ENCODE results near the gene PLA2G4B. TPM values are rescaled to one million over a fixed set of nuclear protein-coding genes. Genes with fewer than 3 reads are reported as not detected.

The PLA2G4B gene
- total RNA-seq, 5 donors from 2014 or later (not counting 1 experiment from before 2014, with no cell fraction given): 32.0 to 55.8 (median 44.9) TPM

DNA sequence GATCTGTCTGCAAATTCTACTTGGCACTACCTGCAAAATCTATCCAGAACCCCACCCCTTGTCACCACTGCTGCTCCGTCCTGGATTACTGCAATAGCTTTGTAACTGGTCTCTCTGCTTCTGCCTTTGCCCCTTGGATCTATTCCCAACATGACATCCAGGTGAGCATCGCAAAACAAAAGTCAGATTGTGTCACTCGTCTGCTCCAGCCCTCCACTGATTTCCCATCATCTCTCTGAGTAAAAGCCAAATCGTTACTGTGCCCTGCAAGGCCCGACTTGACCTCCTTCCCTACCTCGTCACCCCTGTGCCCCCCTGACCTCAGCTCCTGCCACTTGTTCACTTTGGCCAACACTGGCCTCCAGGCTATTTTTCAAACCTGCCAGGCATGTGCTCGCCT, 45.8 kb downstream of the PLA2G4B start:
- Mint-ChIP-seq H3K36me3 (no peaks in the 10 kb centered on the region), H3K27me3 (peaks cover 13 to 15% of the 10 kb centered on the region in 2 donors), H3K4me1 (peaks cover 19 to 37% (median 26%) of the 10 kb centered on the region in 3 donors), H3K9me3 (no peaks in the 10 kb centered on the region), H3K4me3 (peak overlapping the region in 1 of 3 donors; percentile 19), H3K27ac (no peak overlapping the region)
- H3K4me3 ChIP-seq (ENCODE audit: control insufficient read depth in 1 of 2, extremely low read depth in 1 of 2, low read length in 1 of 2): no peak overlapping the region
- no peaks in the 10 kb centered on the region for H3K9me3 ChIP-seq
- peaks cover 2 to 32% of the 10 kb centered on the region in 2 experiments for H3K4me1 ChIP-seq (ENCODE audit: control insufficient read depth in 1 of 2, extremely low read depth in 1 of 2, insufficient read depth in 2 of 2, low read length in 2 of 2)
- ATAC-seq (replicated peaks in 1 of 4) (no peak), DNase-seq (no peak)
- H3K27ac ChIP-seq (ENCODE audit: low read length): no peak overlapping the region
- H3K36me3 ChIP-seq (ENCODE audit: control insufficient read depth in 2 of 2, extremely low read depth in 1 of 2, insufficient read depth in 1 of 2, low read length in 1 of 2): no peaks in the 10 kb centered on the region
- H3K27me3 ChIP-seq (replicated peaks in 1 of 2; ENCODE audit: control insufficient read depth in 2 of 2, extremely low read depth in 1 of 2, insufficient read depth in 2 of 2, low read length in 1 of 2): peaks cover 0 to 34% of the 10 kb centered on the region in 2 experiments
- WGBS (ENCODE audit: insufficient coverage): 96% methylated on average over 7 of the region's 7 CpGs
- CTCF ChIA-PET: no interaction called here
- POLR2A ChIA-PET: no interaction called here

DNA sequence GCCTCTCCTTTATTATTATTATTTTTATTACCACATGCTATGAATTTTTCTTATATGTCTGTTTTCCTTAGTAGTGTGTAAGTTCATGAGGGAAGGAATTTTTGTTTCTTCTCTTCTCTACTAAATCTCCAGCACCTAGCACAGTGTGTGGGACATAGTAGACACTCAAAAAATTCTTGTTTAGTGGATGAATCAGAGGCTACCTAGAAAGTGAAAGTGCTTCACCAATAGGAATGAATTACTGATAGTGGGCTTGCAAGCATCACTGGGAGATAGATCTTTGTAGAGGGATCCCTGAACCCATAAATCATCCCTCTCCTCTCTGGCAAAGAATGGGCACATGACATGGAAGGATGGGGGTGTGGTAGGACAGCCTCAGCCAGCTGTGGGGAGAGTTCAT, 46.7 kb downstream of the PLA2G4B start:
- Mint-ChIP-seq H3K27ac (no peak overlapping the region), H3K4me3 (no peak overlapping the region), H3K36me3 (no peaks in the 10 kb centered on the region), H3K4me1 (peaks cover 23 to 41% (median 26%) of the 10 kb centered on the region in 3 donors), H3K9me3 (no peaks in the 10 kb centered on the region), H3K27me3 (peaks cover 12 to 13% of the 10 kb centered on the region in 2 donors)
- no peaks in the 10 kb centered on the region for H3K36me3 ChIP-seq (ENCODE audit: control insufficient read depth in 2 of 2, extremely low read depth in 1 of 2, insufficient read depth in 1 of 2, low read length in 1 of 2)
- DNase-seq: no peak
- ChIA-PET CTCF (no interaction called here), POLR2A (no interaction called here)
- no peak overlapping the region for H3K4me3 ChIP-seq (ENCODE audit: control insufficient read depth in 1 of 2, extremely low read depth in 1 of 2, low read length in 1 of 2)
- no peaks in the 10 kb centered on the region for H3K9me3 ChIP-seq
- no peak for ATAC-seq (replicated peaks in 1 of 4)
- H3K4me1 ChIP-seq (ENCODE audit: control insufficient read depth in 1 of 2, extremely low read depth in 1 of 2, insufficient read depth in 2 of 2, low read length in 2 of 2): peaks cover 2 to 32% of the 10 kb centered on the region in 2 experiments
- H3K27ac ChIP-seq (ENCODE audit: low read length): no peak overlapping the region
- peaks cover 0 to 25% of the 10 kb centered on the region in 2 experiments for H3K27me3 ChIP-seq (replicated peaks in 1 of 2; ENCODE audit: control insufficient read depth in 2 of 2, extremely low read depth in 1 of 2, insufficient read depth in 2 of 2, low read length in 1 of 2)

DNA sequence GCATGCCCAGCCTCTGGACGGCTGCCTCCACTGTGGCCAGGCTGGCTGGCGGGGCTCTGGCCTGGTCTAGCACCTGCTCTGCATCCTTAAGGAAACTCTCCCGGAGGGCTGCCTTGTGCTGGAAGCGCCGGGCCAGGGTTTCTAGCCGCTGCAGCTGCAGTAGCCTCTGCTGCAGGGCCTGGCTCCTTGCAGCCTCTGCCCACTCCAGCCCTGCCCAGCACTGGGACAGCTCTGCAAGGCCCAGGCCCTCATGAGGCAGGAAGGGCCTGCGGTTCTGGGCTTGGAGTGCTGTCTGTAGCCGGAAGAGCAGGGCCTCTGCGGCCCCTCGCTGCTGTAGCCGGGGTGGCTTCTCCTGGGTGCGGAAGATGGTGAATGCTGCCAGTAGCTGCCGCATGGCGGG, 47.2 kb downstream of the PLA2G4B start:
- no peak overlapping the region for H3K27ac Mint-ChIP-seq
- H3K4me3 ChIP-seq (ENCODE audit: control insufficient read depth in 1 of 2, extremely low read depth in 1 of 2, low read length in 1 of 2): no peak overlapping the region
- H3K4me1 Mint-ChIP-seq: peaks cover 22 to 41% (median 23%) of the 10 kb centered on the region in 3 donors
- ChIA-PET CTCF (no interaction called here), POLR2A (no interaction called here)
- H3K36me3 Mint-ChIP-seq: no peaks in the 10 kb centered on the region
- no peak overlapping the region for H3K27ac ChIP-seq (ENCODE audit: low read length)
- H3K27me3 Mint-ChIP-seq: peaks cover 8 to 9% of the 10 kb centered on the region in 2 donors
- DNase-seq (no peak), ATAC-seq (replicated peaks in 1 of 4) (no peak)
- no peak overlapping the region for H3K4me3 Mint-ChIP-seq
- peaks cover 2 to 32% of the 10 kb centered on the region in 2 experiments for H3K4me1 ChIP-seq (ENCODE audit: control insufficient read depth in 1 of 2, extremely low read depth in 1 of 2, insufficient read depth in 2 of 2, low read length in 2 of 2)
- no peaks in the 10 kb centered on the region for H3K9me3 Mint-ChIP-seq
- no peaks in the 10 kb centered on the region for H3K36me3 ChIP-seq (ENCODE audit: control insufficient read depth in 2 of 2, extremely low read depth in 1 of 2, insufficient read depth in 1 of 2, low read length in 1 of 2)
- peaks cover 0 to 20% of the 10 kb centered on the region in 2 experiments for H3K27me3 ChIP-seq (replicated peaks in 1 of 2; ENCODE audit: control insufficient read depth in 2 of 2, extremely low read depth in 1 of 2, insufficient read depth in 2 of 2, low read length in 1 of 2)
- no peaks in the 10 kb centered on the region for H3K9me3 ChIP-seq
- 95% methylated on average over 14 of the region's 14 CpGs for WGBS (ENCODE audit: insufficient coverage)

DNA sequence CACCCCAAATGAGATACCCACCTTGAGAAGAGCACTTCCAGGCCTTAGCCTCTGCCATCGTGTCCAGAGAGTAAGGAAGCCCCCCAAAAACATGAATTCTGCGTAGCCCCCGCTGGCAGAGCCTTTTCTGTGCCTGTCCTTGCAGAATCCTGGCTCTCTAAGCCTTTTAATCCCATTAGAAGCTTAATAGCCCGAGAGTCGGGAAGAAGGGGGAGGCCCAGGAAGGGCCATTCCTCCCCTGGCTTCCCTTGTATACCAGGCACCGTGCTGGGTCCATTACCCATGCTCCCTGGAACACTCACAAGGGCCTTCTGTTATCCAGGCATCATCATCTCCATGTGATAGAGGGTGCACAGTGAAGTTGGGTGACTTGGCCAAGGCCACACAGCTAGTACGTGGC, 48.1 kb downstream of the PLA2G4B start:
- H3K27me3 ChIP-seq (replicated peaks in 1 of 2; ENCODE audit: control insufficient read depth in 2 of 2, extremely low read depth in 1 of 2, insufficient read depth in 2 of 2, low read length in 1 of 2): peaks cover 0 to 11% of the 10 kb centered on the region in 2 experiments
- Mint-ChIP-seq H3K4me1 (peaks cover 15 to 35% (median 18%) of the 10 kb centered on the region in 3 donors), H3K27ac (no peak overlapping the region), H3K36me3 (no peaks in the 10 kb centered on the region), H3K27me3 (peaks cover 0 to 3% of the 10 kb centered on the region in 2 donors), H3K4me3 (no peak overlapping the region), H3K9me3 (no peaks in the 10 kb centered on the region)
- no peaks in the 10 kb centered on the region for H3K36me3 ChIP-seq (ENCODE audit: control insufficient read depth in 2 of 2, extremely low read depth in 1 of 2, insufficient read depth in 1 of 2, low read length in 1 of 2)
- 98% methylated on average over 5 of the region's 7 CpGs for WGBS (ENCODE audit: insufficient coverage)
- H3K27ac ChIP-seq (ENCODE audit: low read length): no peak overlapping the region
- H3K4me1 ChIP-seq (ENCODE audit: control insufficient read depth in 1 of 2, extremely low read depth in 1 of 2, insufficient read depth in 2 of 2, low read length in 2 of 2): peaks cover 2 to 27% of the 10 kb centered on the region in 2 experiments
- H3K4me3 ChIP-seq (ENCODE audit: control insufficient read depth in 1 of 2, extremely low read depth in 1 of 2, low read length in 1 of 2): no peak overlapping the region
- ATAC-seq (replicated peaks in 1 of 4) (no peak), DNase-seq (no peak)
- H3K9me3 ChIP-seq: no peaks in the 10 kb centered on the region
- CTCF ChIA-PET: no interaction called here
- POLR2A ChIA-PET: no interaction called here

DNA sequence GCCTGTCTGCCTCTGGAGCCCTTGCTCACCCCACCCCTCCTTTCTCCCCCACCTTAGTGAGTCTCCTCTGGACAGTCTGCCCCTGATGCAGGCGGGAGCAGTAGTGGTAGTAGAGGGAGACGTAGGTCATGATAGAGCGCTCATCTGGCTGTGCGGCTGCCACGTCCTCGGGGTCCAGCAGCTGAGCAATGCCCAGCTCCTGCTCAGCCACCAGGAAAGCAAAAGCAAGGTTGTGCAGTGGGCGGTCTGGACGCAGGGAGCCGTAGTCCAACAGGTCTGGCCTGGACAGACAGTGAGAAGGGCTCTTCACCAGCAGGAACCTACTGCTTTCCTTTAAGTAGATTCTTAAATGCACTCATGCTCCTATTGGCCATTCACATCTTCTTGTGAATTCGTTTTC, 48.5 kb downstream of the PLA2G4B start:
- H3K9me3 Mint-ChIP-seq: no peaks in the 10 kb centered on the region
- H3K36me3 Mint-ChIP-seq: no peaks in the 10 kb centered on the region
- H3K27ac Mint-ChIP-seq: no peak overlapping the region
- ChIA-PET CTCF (no interaction called here), POLR2A (no interaction called here)
- no peaks in the 10 kb centered on the region for H3K9me3 ChIP-seq
- H3K27ac ChIP-seq (ENCODE audit: low read length): no peak overlapping the region
- H3K4me3 Mint-ChIP-seq: no peak overlapping the region
- DNase-seq: no peak
- H3K4me1 Mint-ChIP-seq: peaks cover 17 to 37% (median 18%) of the 10 kb centered on the region in 3 donors
- no peak for ATAC-seq (replicated peaks in 1 of 4)
- H3K27me3 ChIP-seq (replicated peaks in 1 of 2; ENCODE audit: control insufficient read depth in 2 of 2, extremely low read depth in 1 of 2, insufficient read depth in 2 of 2, low read length in 1 of 2): peaks cover 0 to 10% of the 10 kb centered on the region in 2 experiments
- H3K4me3 ChIP-seq (ENCODE audit: control insufficient read depth in 1 of 2, extremely low read depth in 1 of 2, low read length in 1 of 2): no peak overlapping the region
- no peaks in the 10 kb centered on the region for H3K36me3 ChIP-seq (ENCODE audit: control insufficient read depth in 2 of 2, extremely low read depth in 1 of 2, insufficient read depth in 1 of 2, low read length in 1 of 2)
- H3K27me3 Mint-ChIP-seq: peaks cover 0 to 3% of the 10 kb centered on the region in 2 donors
- WGBS (ENCODE audit: insufficient coverage): 99% methylated on average over 8 of the region's 10 CpGs
- peaks cover 2 to 31% of the 10 kb centered on the region in 2 experiments for H3K4me1 ChIP-seq (ENCODE audit: control insufficient read depth in 1 of 2, extremely low read depth in 1 of 2, insufficient read depth in 2 of 2, low read length in 2 of 2)

DNA sequence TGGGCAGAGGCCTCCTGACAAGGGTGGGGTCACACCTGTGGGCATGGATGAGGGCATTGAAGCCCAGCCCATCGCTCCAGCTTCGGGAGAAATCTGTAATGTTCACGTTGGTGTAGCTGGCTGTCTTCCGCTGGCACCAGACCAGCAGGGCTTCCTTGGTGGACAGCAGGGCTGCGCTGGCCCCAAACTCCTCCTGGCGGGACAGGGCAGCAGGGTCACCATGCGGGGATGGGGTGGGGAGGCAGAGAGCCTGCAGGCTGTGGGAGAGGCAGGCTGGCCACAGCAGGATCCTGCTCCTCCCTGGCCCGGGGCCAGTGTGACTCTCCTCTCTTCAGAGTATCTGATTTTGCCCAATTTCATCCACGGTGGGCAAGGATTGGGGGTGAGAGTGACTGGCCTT, 49.2 kb downstream of the PLA2G4B start:
- ATAC-seq (replicated peaks in 1 of 4) (no peak), DNase-seq (no peak)
- Histone ChIP-seq H3K27ac (ENCODE audit: low read length) (no peak overlapping the region), H3K4me3 (ENCODE audit: control insufficient read depth in 1 of 2, extremely low read depth in 1 of 2, low read length in 1 of 2) (no peak overlapping the region), H3K4me1 (ENCODE audit: control insufficient read depth in 1 of 2, extremely low read depth in 1 of 2, insufficient read depth in 2 of 2, low read length in 2 of 2) (peaks cover 6 to 34% of the 10 kb centered on the region in 2 experiments), H3K36me3 (ENCODE audit: control insufficient read depth in 2 of 2, extremely low read depth in 1 of 2, insufficient read depth in 1 of 2, low read length in 1 of 2) (no peaks in the 10 kb centered on the region), H3K27me3 (replicated peaks in 1 of 2; ENCODE audit: control insufficient read depth in 2 of 2, extremely low read depth in 1 of 2, insufficient read depth in 2 of 2, low read length in 1 of 2) (peaks cover 0 to 2% of the 10 kb centered on the region in 2 experiments), H3K9me3 (no peaks in the 10 kb centered on the region)
- Mint-ChIP-seq H3K27ac (no peak overlapping the region), H3K4me3 (no peak overlapping the region), H3K9me3 (no peaks in the 10 kb centered on the region), H3K27me3 (peaks cover 0 to 3% of the 10 kb centered on the region in 2 donors), H3K4me1 (peaks cover 24 to 41% (median 25%) of the 10 kb centered on the region in 3 donors), H3K36me3 (no peaks in the 10 kb centered on the region)
- CTCF ChIA-PET: no interaction called here
- 98% methylated on average over 8 of the region's 9 CpGs for WGBS (ENCODE audit: insufficient coverage)
- POLR2A ChIA-PET: no interaction called here

Measured in T-cell (primary cell).